GM23248 (cell line): Measurements from ENCODE around the gene TRIM14. TPM values are rescaled to one million over a fixed set of nuclear protein-coding genes. Genes with fewer than 3 reads are reported as not detected.

Experiments
- DNase-seq: peaks from one replicate; pipeline ENCODE4 v3.0.0-alpha.2; 2015
- H2AFZ ChIP-seq: fragments of 200-600 bp; sonication (generic); 2 replicates; pipeline ENCODE4 v1.6.1; 2016; ENCODE audit warnings: antibody characterized with exemption
- H3F3A ChIP-seq: fragments of 200-600 bp; sonication (generic); 2 replicates; pipeline ENCODE4 v1.6.1; 2016; ENCODE audit warnings: mild to moderate bottlenecking, antibody characterized with exemption, mixed run types; ENCODE audit not compliant: insufficient read depth
- H3K27ac ChIP-seq: fragments of 200-600 bp; sonication (generic); 2 replicates; pipeline ENCODE4 v1.5.1; 2016; ENCODE audit warnings: mild to moderate bottlenecking
- H3K27me3 ChIP-seq: fragments of 200-600 bp; sonication (generic); replicated peaks from 2 replicates; pipeline ENCODE4 v1.6.1; 2016; ENCODE audit warnings: mild to moderate bottlenecking; ENCODE audit not compliant: insufficient read depth
- H3K36me3 ChIP-seq: fragments of 200-600 bp; sonication (generic); 2 replicates; pipeline ENCODE4 v1.6.1; 2016; ENCODE audit warnings: low read depth, mild to moderate bottlenecking
- H3K4me1 ChIP-seq: fragments of 200-600 bp; sonication (generic); 2 replicates; pipeline ENCODE4 v1.6.1; 2016; ENCODE audit warnings: mild to moderate bottlenecking; ENCODE audit not compliant: insufficient read depth
- H3K4me2 ChIP-seq: fragments of 200-600 bp; sonication (generic); one replicate; pipeline ENCODE4 v1.6.1; 2016; ENCODE audit warnings: mild to moderate bottlenecking; ENCODE audit not compliant: unreplicated experiment
- H3K4me3 ChIP-seq: fragments of 200-600 bp; sonication (generic); 2 replicates; pipeline ENCODE4 v1.5.1; 2016; ENCODE audit warnings: mild to moderate bottlenecking
- H3K79me2 ChIP-seq: fragments of 200-600 bp; sonication (generic); 2 replicates; pipeline ENCODE4 v1.6.1; 2016; ENCODE audit warnings: mild to moderate bottlenecking; ENCODE audit not compliant: insufficient read depth
- H3K9ac ChIP-seq: fragments of 200-600 bp; sonication (generic); 2 replicates; pipeline ENCODE4 v1.6.1; 2016; ENCODE audit warnings: mild to moderate bottlenecking
- H3K9me2 ChIP-seq: fragments of 200-600 bp; sonication (generic); 2 replicates; pipeline ENCODE4 v1.6.1; 2016; ENCODE audit warnings: mixed run types, mild to moderate bottlenecking, moderate library complexity; ENCODE audit not compliant: insufficient read depth
- H3K9me3 ChIP-seq: fragments of 200-600 bp; sonication (generic); one replicate; pipeline ENCODE4 v1.6.1; 2017; ENCODE audit warnings: low read depth
- H4K20me1 ChIP-seq: fragments of 200-600 bp; sonication (generic); 2 replicates; pipeline ENCODE4 v1.6.0; 2016; ENCODE audit not compliant: insufficient read depth
- EZH2 ChIP-seq: fragments of 200-600 bp; sonication (generic); IDR thresholded peaks from 2 replicates; pipeline ENCODE4 v1.6.1; 2018; ENCODE audit warnings: antibody characterized with exemption, mild to moderate bottlenecking; ENCODE audit not compliant: insufficient read depth, poor library complexity, severe bottlenecking
- EZH2phosphoT487 ChIP-seq: fragments of 200-600 bp; sonication (generic); IDR thresholded peaks from 2 replicates; pipeline ENCODE4 v1.6.1; 2018; ENCODE audit warnings: antibody characterized with exemption, moderate library complexity, mild to moderate bottlenecking, low read depth; ENCODE audit not compliant: insufficient read depth
- WGBS, 2 experiments: methylation state at CpG; one replicate each; pipeline ENCODE4 v1.1.6; 2015 to 2017; ENCODE audit warnings: low lambda C conversion rate in 2 of 2, low coverage in 1 of 2; ENCODE audit errors: missing lambda C conversion rate in 2 of 2; 5-methylcytosine and 5-hydroxymethylcytosine counted together
- in situ Hi-C: fragments of 300-500 bp; cut with MboI; formaldehyde crosslinking; loops from 2 replicates; pipeline ENCODE4 v1.15.0; 2020
- polyA plus RNA-seq: library from polyadenylated mRNA; unstranded; fragments of >200 nt; fragmentation: Nextera tagmentation; extraction: Ambion mirVana; gene quantifications from 2 replicates; pipeline ENCODE4 v1.2.1, GENCODE V29; 2016
- total RNA-seq: library from RNA; depleted of rRNA; stranded (reverse); fragments of >200 nt; shearing (Covaris generic); gene quantifications from 2 replicates; pipeline ENCODE4 v1.2.3, GENCODE V29; 2014

Gene TRIM14
- total and polyA plus RNA-seq, 2 experiments from 2014 or later, result 6.4 to 7.8 TPM

- Histone ChIP-seq H3K4me1 (no peaks in the 10 kb centered on the region), H3F3A (no peaks in the 10 kb centered on the region), H2AFZ (no peak overlapping the region), H3K9ac (no peak overlapping the region), H3K4me2 (no peak overlapping the region), H3K9me3 (no peaks in the 10 kb centered on the region), H3K79me2 (no peaks in the 10 kb centered on the region), H3K27ac (no peak overlapping the region), H3K27me3 (no peaks in the 10 kb centered on the region), H4K20me1 (no peaks in the 10 kb centered on the region), H3K36me3 (no peaks in the 10 kb centered on the region), H3K4me3 (no peak overlapping the region), H3K9me2 (no peaks in the 10 kb centered on the region)
- in situ Hi-C loops, result no loop called here
- WGBS, 2 experiments, result 87 to 92% methylated on average over 7 of the region's 7 CpGs
- no peak for DNase-seq
- TF ChIP-seq EZH2 (no peak), EZH2phosphoT487 (no peak)
Observed at GRCh38 chr9:98101416-98101815, 17.6 kb downstream of the TRIM14 start.

- Histone ChIP-seq H2AFZ (no peak overlapping the region), H3K4me1 (no peaks in the 10 kb centered on the region), H3K27ac (no peak overlapping the region), H3K79me2 (no peaks in the 10 kb centered on the region), H4K20me1 (no peaks in the 10 kb centered on the region), H3K9ac (no peak overlapping the region), H3K4me2 (no peak overlapping the region), H3F3A (no peaks in the 10 kb centered on the region), H3K4me3 (no peak overlapping the region), H3K27me3 (no peaks in the 10 kb centered on the region), H3K9me3 (no peaks in the 10 kb centered on the region), H3K9me2 (no peaks in the 10 kb centered on the region), H3K36me3 (no peaks in the 10 kb centered on the region)
- in situ Hi-C loops, result no loop called here
- TF ChIP-seq EZH2phosphoT487 (no peak), EZH2 (no peak)
- no peak for DNase-seq
Observed at GRCh38 chr9:98100456-98100855, 18.6 kb downstream of the TRIM14 start.

GRCh38 chr9:98099898-98100297, 19.1 kb downstream of the TRIM14 start:
- no peak overlapping the region for H3K9ac ChIP-seq
- H3K79me2 ChIP-seq, result no peaks in the 10 kb centered on the region
- WGBS, 2 experiments, result 77 to 82% methylated on average over 5 of the region's 5 CpGs
- H3K36me3 ChIP-seq, result no peaks in the 10 kb centered on the region
- no peaks in the 10 kb centered on the region for H3K27me3 ChIP-seq
- no peaks in the 10 kb centered on the region for H3K9me2 ChIP-seq
- no peaks in the 10 kb centered on the region for H4K20me1 ChIP-seq
- in situ Hi-C loops, result no loop called here
- H3K9me3 ChIP-seq, result no peaks in the 10 kb centered on the region
- H3K27ac ChIP-seq, result no peak overlapping the region
- no peak for DNase-seq
- no peaks in the 10 kb centered on the region for H3K4me1 ChIP-seq
- H3K4me2 ChIP-seq, result no peak overlapping the region
- H2AFZ ChIP-seq, result no peak overlapping the region
- no peak overlapping the region for H3K4me3 ChIP-seq
- no peaks in the 10 kb centered on the region for H3F3A ChIP-seq
- TF ChIP-seq EZH2, result no peak
- no peak for TF ChIP-seq EZH2phosphoT487

DNA sequence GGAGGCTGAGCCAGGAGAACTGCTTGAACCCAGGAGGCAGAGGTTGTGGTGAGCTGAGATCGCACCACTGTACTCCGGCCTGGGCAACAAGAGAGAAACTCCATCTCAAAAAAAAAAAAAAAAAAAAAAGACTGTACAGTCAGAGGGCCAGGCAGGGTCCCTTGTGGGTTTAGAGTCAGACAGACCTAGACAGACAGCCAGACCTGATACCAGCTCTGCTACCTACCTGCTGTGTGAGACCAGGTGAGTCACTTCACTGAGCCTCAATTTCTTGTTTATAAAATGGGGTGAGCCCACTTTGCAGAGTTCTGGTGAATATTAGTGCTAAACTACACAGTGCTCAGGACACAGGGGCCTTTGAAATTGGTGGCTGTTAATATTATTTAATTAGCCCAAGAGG, 19.7 kb downstream of the TRIM14 start:
- H3K79me2 ChIP-seq, result no peaks in the 10 kb centered on the region
- 94 to 100% methylated on average over 1 to 2 of the region's 2 CpGs for WGBS, 2 experiments

DNA sequence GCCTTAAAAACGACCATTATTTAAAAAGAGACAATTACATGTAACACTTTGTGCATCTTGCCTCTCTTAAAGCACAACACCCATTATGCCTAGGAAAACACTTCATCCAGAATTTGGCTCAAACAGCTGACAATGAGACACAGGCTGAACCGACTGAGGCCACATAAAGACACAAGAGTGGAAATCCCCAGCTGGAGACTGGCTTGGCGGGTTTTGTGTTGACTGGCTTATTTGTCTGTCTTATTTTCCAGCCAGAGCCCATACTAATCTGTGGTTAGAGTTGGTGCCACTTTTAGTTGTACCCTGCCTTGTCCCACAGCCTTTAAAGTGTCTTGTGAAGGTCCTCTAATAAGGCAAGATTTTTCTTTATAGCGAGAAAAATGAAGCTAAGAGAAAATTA, 21.2 kb downstream of the TRIM14 start:
- Histone ChIP-seq H3K4me2 (no peak overlapping the region), H3K36me3 (no peaks in the 10 kb centered on the region), H3K9me3 (no peaks in the 10 kb centered on the region), H3K27me3 (no peaks in the 10 kb centered on the region), H3K4me1 (no peaks in the 10 kb centered on the region), H3K79me2 (no peaks in the 10 kb centered on the region), H3K9ac (no peak overlapping the region), H3K9me2 (no peaks in the 10 kb centered on the region), H4K20me1 (no peaks in the 10 kb centered on the region), H3F3A (no peaks in the 10 kb centered on the region), H2AFZ (no peak overlapping the region), H3K4me3 (no peak overlapping the region), H3K27ac (no peak overlapping the region)
- 65 to 70% methylated on average over 4 of the region's 4 CpGs for WGBS, 2 experiments
- in situ Hi-C loops, result no loop called here
- TF ChIP-seq EZH2phosphoT487, result no peak
- TF ChIP-seq EZH2, result no peak
- DNase-seq, result no peak

More for the DNA sequence above, 19.7 kb downstream of the TRIM14 start:
- Histone ChIP-seq H3K27ac (no peak overlapping the region), H3K9me2 (no peaks in the 10 kb centered on the region), H3K4me2 (no peak overlapping the region), H2AFZ (no peak overlapping the region), H3K9me3 (no peaks in the 10 kb centered on the region), H3K4me1 (no peaks in the 10 kb centered on the region), H3K9ac (no peak overlapping the region), H3K27me3 (no peaks in the 10 kb centered on the region), H3F3A (no peaks in the 10 kb centered on the region), H3K4me3 (no peak overlapping the region), H4K20me1 (no peaks in the 10 kb centered on the region), H3K36me3 (no peaks in the 10 kb centered on the region)
- in situ Hi-C loops, result no loop called here
- TF ChIP-seq EZH2phosphoT487 (no peak), EZH2 (no peak)
- no peak for DNase-seq
